ENCODE results near the gene RIOK1.
"Not testable (repeated sequence)": the region's sequence is repeated elsewhere in the genome, so short reads cannot be mapped to it uniquely, and the experiment has no call there.

- not testable (repeated sequence) for TF ChIP-seq CTCF (IDR thresholded peaks at IDR 0.05; ENCODE audit: control extremely low read depth in 1 of 3, insufficient read depth in 1 of 3, low read depth in 1 of 3, low read length in 3 of 3); POLR2A (IDR thresholded peaks at IDR 0.05; ENCODE audit: control extremely low read depth in 1 of 2, low read depth in 2 of 2, low read length in 2 of 2); KDM5A (IDR thresholded peaks at IDR 0.05; ENCODE audit: low read length); EZH2 (IDR thresholded peaks at IDR 0.05; ENCODE audit: low read depth, low read length, severe bottlenecking); MAX (IDR thresholded peaks at IDR 0.05); ATF3 (IDR thresholded peaks at IDR 0.05; ENCODE audit: insufficient read depth, low read depth, low read length); CHD2 (IDR thresholded peaks at IDR 0.05; ENCODE audit: low read length); TCF12 (IDR thresholded peaks at IDR 0.05; ENCODE audit: low read depth, low read length); SP2 (IDR thresholded peaks at IDR 0.05; ENCODE audit: low read length); EP300 (IDR thresholded peaks at IDR 0.05; ENCODE audit: borderline replicate concordance in 1 of 2, low read depth in 2 of 2, low read length in 2 of 2); RXRA (IDR thresholded peaks at IDR 0.05; ENCODE audit: insufficient read depth, low read depth, low read length); BCL11A (IDR thresholded peaks at IDR 0.05; ENCODE audit: low read depth in 2 of 2, low read length in 2 of 2); ATF2 (IDR thresholded peaks at IDR 0.05; ENCODE audit: low read length)
These were observed 39.0 kb upstream of the RIOK1 start for GRCh38 chr6:7350591-7350990.

Measured in H1 (cell line).